ENCODE results near the gene MAG.
"Not testable (repeated sequence)": the region's sequence is repeated elsewhere in the genome, so short reads cannot be mapped to it uniquely, and the experiment has no call there.

MAG gene

DNA sequence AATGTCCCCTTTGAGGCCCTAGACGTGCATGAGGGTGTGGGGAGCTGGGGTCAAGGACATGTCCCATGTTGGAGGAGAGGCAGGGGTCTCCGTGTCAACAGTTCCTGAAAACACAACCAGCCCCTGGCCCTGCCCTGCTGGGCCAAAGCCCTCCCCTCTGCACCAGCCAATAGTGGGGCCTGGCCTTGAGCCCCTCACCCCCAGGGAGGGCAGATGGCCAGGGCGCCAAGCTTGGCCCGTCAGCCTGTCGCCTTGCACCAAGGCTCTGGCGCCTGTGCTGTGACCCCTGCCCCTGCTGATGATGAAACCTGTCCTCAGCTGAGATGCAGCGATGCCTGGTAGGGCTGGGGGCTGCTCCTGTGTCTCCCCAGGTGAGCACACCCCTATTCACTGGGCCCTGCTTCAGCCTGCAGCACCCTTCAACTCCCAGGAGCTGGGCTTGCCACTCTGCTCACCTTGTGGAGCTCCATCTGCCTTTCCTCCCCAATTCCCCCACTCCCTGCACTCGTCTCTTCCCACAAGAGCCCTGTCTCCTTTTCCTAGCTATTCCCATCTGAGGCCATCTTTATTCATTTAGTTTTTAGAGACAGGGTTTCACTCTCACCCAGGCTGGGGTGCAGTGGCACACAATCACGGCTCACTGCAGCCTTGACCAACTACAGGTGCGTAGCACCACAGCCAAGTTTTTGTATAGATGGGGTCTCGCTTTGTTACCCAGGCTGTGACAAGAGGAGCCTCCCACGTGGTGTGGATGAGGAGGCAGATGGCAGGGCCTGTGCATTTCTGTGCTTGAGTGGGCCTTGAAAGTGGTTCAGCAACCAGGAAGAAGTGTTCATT, 11.8 kb upstream of the MAG start:
- DNase-seq (ENCODE audit: low read depth, low spot score) = no peak

DNA sequence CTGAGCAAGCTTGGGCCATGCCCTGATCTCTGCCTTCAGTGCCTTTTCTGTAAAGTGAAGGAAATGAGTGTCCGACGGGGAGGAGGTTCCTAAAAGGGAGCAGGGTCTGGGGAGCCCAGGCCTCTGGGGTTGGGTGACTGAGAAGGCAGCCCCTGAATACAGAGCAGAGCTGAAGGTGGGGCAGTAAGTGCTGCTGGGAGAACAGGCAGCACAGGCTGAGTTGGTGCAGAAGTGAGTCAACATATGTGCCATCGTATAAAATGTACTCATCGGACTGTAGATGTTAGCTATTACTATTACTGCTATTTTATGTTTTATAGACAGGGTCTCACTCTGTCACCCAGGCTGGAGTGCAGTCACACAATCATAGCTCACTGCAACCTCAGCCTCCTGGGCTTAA, 10.7 kb upstream of the MAG start:
- no peak for DNase-seq (ENCODE audit: low read depth, low spot score)

DNA sequence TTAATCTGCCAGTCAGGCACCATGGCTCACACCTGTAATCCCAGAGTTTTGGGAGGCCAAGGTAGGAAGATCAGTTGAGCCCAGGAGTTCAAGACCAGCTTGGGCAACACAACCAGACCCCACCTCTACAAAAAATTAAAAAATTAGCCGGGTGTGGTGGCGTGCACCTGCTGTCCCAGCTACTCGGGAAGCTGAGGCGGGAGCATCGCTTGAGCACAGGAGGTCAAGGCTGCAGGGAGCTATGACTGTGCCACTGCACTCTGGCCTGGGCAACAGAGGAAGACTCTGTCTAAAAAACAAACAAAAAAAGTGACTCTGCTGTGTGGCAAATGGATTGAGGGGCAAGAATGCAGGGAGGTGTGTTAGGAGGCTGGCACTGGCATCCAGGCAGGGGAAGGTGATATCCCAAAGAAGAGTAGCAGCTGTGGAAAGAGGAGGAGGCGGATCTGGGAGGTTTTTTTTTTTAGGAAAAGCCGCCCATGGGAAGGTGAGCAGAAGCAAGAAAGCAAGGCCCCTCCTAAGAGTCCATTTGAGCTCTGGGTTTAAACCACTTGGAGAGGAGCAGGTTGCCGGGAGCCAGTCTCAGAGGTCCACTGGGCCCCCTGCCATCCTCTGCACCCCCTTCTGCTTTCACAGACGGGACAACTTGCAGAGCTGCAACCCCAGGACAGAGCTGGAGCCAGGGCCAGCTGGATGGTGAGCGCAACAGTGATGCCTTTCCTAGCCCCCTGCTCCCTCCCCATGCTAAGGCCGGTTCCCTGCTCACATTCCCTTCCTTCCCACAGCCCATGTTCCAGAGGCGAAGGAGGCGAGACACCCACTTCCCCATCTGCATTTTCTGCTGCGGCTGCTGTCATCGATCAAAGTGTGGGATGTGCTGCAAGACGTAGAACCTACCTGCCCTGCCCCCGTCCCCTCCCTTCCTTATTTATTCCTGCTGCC, 7.5 kb upstream of the MAG start:
- no peak for DNase-seq (ENCODE audit: low read depth, low spot score)

DNA sequence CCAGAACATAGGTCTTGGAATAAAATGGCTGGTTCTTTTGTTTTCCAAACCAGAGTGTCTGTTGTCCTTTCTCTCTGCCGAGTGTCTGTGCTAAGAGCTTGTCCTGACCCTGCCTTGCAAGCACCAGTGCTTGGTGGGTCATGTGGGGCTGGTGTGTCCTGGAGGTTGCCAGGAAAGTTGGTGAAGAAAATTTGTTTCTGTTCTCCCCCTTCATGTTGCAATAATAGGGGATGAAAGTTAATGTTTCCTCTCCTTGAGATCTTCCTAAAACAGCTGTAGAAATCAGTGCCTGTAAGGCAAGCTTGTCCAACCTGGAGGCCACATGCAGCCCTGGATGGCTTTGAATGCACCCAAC, 6.9 kb upstream of the MAG start:
- DNase-seq (ENCODE audit: low read depth, low spot score) = no peak

DNA sequence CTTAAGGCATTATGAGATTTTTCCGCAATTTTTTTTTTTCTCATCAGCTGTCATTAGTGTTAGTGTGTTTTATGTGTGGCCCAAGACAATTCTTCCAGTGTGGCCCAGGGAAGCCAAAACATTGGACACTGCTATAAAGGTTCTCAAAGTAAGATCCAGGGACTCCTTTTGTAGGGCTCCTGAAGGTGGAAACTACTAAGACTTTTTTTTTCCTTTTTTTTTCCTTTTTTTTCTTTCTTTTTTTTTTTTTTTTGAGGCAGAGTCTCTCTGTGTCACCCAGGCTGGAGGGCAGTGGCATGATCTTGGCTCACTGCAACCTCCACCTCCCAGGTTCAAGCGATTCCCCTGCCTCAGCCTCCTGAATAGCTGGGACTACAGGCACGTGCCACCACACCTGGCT, 6.5 kb upstream of the MAG start:
- not testable (repeated sequence) for DNase-seq (ENCODE audit: low read depth, low spot score)

DNA sequence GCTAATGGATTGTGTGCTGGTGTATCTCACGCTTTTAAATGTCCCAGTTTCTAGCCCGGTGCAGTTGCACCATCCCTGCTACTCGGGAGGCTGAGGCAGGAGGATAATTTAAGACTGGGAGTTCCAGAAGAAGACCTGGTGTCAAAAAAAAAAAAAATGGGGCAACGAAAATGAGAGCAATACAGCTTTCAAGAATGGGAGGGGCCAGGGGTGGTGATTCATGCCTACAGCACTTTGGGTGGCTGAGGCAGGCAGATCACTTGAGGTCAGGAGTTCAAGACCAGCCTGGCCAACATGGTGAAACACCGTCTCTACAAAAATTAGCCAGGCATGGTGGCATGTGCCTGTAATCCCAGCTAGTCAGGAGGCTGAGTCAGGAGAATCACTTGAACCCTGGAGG, 5.9 kb upstream of the MAG start:
- not testable (repeated sequence) for DNase-seq (ENCODE audit: low read depth, low spot score)

DNA sequence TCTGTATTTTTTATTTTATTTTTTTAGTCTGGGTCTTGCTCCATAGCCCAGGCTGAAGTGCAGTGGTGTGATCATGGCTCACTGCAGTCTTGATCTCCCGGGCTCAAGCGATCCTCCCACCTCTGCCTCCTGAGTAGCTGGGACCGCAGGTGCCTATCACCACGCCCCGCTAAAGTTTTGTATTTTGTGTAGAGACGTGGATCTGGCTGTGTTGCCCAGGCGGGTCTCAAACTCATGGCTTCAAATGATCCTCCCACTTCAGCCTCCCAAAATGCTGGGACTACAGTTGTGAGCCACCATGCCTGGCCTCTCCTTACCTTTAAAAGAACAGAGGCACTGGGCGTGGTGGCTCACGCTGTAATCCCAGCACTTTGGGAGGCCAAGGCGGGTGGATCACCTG, 4.2 kb upstream of the MAG start:
- DNase-seq (ENCODE audit: low read depth, low spot score) = no peak

DNA sequence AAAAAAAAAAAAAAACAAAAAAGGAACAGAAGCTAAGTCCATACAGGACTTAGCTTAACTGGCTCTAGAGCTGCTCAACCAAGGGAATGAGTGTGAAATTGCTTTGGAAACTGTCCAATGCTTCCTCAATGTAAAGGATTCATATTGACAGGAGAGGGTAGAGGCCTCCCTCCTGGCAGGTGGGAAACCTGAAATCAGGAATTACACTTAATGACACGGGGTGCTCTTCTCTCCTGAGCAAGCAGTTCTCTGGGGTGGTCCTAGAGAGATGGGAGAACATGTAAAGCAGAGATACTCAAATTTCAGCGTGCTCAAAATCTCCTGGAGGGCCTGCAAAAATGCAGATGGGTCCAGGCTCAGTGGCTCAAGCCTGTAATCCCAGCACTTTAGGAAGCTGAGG, 3.6 kb upstream of the MAG start:
- DNase-seq (ENCODE audit: low read depth, low spot score) = no peak

DNA sequence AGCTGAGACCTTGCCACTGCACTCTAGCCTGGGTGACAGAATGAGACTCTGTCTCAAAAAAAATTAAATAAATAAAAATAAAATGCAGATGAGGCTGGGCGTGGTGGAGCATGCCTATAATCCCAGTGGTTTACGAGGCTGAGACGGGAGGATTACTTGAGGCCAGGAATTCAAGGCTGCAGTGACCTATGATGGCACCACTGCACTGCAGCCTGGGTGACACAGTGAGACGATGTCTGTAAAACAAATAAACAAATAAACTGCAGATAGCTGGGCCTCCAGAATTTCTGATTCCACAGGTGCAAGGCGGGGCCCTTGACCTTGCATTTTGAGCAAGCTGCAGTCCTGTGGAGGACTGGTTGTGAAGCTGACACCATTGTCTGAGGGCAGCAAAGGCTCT, 3.1 kb upstream of the MAG start:
- no peak for DNase-seq (ENCODE audit: low read depth, low spot score)

DNA sequence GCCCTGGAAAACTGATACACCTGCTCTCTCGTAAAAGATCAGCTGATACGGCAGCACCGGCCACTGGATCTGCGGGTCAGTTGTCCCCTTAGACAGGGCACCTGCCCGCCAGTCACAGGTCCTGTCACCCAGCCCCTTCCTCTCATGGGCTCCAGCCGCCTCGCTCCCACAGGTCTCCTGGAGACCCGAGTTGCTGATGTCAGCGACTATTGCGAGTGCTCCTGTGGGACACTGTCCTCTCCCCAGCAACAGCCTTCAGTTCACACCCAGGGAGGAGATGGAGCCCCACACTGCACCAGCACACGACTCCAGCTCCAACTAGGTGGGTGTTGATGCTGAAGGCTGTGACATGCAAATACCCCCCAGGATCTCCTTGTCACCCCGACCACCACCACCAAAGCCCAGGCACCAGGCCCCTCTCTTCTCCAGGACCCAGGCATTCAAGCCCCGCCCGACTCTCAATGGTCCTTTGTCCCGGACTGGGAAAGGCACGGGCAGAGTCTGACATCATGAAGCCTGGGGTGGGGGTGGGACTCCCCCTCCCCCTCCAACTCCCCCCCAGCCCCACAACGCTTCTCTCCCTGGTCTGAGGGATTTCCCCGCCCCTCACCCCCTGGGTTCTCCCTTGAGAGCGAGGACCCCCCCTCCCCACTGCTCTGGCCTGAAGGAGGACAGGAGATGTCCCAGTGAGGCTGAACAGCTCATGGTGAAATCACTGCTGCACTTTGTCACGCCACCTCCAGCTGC, 1.4 kb upstream of the MAG start:
- DNase-seq (ENCODE audit: low read depth, low spot score) = no peak

DNA sequence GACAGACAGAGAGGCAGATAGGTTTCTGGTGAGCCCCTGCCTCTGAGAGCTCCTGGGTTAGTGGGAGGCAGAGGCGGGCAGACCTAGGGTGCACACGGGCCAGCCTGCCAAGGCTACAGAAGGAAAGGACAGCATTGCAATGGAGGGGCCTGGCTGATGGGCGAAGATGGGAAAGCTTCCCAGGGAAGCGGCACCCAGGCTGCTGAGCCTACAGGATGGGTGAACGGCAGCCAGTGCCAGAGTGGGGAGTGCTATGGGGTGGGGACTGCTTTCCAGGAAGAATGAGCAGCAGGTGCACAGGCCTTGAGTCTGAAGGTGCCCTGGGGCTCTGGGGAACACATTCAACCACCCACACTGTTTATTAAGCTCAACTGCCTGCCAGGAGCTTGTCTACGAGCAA, 702 bp upstream of the MAG start:
- DNase-seq (ENCODE audit: low read depth, low spot score) = no peak

DNA sequence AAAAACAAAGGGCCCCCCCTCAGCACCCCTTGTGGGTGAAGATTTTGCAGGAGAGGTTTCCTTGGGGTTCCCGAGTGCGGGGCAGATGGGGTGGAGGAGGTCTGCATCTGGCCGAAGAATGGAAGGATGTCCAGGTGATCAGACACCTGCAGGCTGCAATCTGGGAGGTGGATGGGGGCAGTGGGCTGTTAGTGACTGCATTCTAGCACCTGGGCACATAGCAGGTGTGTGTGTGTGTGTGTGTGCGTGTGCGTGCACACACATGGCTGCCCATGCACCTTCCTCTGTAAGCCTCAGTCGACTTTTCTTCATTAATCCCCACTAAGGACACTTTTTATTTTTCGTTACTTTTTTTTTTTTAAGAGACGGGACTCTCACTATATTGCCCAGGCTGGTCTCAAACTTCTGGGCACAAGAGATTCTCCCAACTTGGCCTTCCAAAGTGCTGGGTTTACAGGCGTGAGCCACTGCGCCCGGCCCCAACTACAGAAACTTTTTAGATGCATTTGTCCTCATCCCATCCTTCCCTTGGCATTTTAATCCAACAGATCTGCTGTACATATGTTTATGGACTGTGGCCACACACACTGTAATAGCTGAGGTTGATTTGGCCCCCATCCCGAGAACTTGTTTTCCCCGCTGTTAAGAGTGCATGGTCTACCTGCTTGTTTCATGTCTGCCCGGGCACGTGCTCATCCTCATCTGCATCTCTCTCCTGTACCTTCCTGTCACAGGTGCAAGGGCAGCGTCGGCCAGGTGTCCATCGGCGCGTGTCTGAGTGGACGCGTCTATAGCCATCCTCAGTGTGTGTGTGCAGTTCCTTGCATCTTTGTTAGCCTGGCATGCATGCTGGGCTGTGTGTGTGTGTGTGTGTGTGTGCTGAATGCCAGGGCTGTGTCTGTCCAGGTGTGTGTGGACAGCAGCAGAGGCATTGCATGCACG, 731 bp downstream of the MAG start:
- no peak for DNase-seq (ENCODE audit: low read depth, low spot score)

DNA sequence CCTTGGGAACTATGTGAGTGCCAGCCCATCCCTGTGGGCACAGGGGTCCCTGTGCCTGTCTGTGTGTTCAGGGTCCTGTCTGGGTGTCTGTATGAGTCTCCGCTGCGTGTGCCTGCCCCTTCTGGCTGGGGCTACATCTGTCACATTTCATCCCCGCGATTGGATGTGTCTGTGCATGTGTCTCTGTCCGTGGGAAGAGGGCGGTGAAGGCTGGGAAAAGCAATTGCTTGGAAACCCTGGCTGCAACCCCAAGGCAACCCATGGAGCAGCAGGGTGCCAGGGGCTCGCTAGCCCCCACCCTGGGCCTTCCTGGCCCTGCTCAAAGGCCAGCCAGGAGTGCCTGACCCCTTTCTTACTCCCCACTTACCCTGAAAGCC, 1.4 kb downstream of the MAG start:
- no peak for DNase-seq (ENCODE audit: low read depth, low spot score)

DNA sequence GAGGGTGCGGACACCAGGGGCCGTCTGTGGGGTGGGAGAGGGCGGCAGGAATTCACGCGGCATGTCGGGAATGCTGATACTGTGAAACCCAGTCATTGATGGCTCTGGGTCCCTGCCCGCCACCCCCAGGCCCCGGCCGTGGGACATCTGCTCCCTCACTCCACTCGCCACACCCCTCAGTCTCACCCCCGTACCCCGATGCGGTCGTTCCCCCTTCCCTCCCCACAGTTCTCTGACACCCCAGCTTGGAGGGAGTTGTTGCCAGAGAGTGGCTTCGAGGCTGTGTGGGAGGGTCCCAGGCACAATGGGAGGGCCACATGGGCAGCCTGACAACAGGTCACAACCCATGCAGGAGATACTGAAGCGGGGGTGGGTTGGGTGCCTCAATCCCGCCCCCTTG, 1.8 kb downstream of the MAG start:
- no peak for DNase-seq (ENCODE audit: low read depth, low spot score)

DNA sequence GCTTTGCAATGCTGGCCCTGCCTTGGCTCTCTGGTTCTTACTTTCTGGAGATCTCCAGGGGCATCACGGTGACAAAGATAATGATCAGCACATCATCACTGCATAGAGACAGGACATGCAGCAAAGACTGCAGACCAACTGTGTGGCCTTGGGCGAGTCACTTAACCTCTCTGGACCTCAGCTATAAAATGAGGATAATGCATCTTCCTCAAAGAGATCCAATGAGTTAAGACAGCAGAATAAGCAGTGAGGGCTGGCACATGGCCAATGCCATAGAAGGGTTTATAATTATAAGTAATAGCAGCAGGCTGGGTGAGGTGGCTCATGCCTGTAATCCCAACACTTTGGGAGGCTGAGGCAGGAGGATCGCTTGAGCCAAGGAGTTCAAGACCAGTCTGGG, 2.4 kb downstream of the MAG start:
- no peak for DNase-seq (ENCODE audit: low read depth, low spot score)

DNA sequence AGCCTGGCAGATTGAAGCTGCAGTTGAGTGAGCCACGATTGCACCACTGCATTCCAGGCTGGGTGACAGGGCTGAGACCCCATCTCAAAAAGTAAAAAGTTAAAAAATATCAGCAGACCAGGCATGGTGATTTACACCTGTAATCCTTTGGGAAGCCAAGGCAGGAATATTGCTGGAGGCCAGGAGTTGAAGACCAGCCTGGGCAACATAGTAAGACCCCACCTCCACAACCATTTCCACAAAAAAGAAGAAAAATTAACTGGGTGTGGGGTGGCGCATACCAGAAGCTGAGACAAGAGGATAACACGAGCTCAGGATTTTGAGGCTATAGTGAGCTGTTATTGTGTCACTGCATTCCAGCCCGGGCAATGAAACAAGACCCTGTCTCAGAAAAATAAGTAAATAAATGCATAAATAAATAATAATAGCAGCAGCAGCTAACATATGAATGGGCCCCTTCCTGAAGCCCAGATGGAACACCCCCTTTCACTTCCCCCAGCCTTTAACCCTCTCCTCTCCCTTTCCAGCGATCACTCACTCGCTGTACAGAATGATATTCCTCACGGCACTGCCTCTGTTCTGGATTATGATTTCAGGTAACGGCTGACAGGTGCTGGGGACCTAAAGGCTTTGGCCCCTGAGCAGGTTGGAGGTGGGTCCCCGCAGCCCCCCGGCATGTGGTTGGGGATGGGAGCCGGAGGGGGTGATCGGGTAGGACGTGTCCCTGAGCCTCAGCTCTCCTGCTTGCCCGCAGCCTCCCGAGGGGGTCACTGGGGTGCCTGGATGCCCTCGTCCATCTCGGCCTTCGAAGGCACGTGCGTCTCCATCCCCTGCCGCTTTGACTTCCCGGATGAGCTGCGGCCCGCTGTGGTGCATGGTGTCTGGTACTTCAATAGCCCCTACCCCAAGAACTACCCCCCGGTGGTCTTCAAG, 3.2 kb downstream of the MAG start:
- no peak for DNase-seq (ENCODE audit: low read depth, low spot score)

DNA sequence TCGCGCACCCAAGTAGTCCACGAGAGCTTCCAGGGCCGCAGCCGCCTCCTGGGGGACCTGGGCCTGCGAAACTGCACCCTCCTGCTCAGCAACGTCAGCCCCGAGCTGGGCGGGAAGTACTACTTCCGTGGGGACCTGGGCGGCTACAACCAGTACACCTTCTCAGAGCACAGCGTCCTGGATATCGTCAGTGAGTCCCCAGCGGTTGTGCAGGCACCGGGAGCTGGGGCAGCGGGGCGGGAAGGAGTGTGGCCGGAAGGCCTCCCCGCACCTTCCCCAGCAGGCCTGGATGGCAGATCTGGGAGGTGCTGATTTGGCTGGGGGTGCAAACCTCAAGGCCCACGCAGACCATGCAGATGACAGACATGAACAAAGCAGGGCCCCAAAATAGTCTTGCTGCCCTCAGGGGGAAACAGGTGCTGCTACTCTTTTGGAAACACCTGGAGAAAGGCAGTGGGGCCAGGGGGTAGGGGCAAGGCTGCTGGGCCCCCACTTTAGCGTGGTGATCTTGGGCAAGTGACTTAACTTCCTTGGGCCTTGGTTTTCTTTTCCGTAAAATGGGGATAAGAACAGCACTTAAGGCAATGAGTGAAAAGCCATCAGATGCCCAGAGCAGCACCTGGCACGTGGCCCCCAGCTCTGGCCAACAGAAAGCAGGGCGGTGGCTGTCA, 4.0 kb downstream of the MAG start:
- DNase-seq (ENCODE audit: low read depth, low spot score) = no peak

DNA sequence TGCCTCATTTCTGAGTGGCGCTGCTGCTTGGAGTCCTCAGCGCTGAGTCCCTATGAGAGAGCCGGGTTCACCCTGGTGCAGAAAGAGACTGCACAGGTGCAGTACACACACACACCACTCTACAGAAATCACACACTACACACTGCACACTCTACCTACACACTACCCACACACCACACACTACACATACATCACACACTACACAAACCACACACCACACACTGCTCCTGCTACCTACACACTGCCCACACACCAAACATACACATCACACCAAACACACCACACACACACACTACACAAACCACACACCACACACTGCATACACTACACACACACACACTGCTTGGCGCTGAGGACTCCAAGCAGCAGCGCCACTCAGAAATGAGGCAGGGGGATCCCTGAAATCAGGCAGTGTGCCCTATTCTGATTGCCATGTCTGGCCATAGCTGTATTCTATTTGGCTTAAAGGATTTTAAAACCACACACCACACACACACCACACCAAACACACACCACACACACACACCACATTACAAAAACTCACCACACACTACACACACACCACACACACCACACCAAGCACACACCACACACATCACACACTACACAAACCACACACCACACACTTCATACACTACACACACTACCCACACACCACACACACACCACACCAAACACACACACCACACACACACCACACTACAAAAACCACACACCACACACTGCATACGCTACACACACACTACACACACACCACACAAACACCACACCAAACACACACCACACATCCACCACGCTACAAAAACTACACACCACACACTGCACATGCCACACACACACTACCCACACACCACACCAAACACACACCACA, 4.9 kb downstream of the MAG start:
- DNase-seq (ENCODE audit: low read depth, low spot score) = no peak

DNA sequence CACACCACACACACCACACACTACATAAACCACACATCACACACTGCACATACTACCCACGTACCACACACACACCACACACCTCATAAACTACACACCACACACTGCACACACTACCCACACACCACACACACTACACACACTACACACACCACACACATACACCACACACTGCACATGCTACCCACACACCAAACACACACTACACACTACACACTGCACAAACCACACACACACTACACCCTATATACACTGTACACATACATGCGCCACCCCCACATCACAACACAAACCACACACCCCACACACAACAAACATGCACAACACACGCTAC, 5.5 kb downstream of the MAG start:
- DNase-seq (ENCODE audit: low read depth, low spot score) = no peak

Data from brain pericyte (primary cell).